OCI-LY3 (cell line): Measurements from ENCODE around the gene ARPC1B.
"Not testable (repeated sequence)": the region's sequence is repeated elsewhere in the genome, so short reads cannot be mapped to it uniquely, and the experiment has no call there.

Experiments
- EZH2phosphoT487 ChIP-seq: fragments of 200-600 bp; shearing (Covaris generic); IDR thresholded peaks from 2 replicates; pipeline ENCODE4 v1.6.1; 2018; ENCODE audit warnings: antibody characterized with exemption, mixed run types, low read depth
- TF ChIP-seq, protein P1 (sequence below): fragments of 200-600, 300-600 bp; sonication (generic); IDR thresholded peaks from 2 replicates; pipeline ENCODE4 v1.5.1; 2014; ENCODE audit warnings: antibody characterized with exemption, low read length, low read depth

- TF ChIP-seq, protein P1, sequence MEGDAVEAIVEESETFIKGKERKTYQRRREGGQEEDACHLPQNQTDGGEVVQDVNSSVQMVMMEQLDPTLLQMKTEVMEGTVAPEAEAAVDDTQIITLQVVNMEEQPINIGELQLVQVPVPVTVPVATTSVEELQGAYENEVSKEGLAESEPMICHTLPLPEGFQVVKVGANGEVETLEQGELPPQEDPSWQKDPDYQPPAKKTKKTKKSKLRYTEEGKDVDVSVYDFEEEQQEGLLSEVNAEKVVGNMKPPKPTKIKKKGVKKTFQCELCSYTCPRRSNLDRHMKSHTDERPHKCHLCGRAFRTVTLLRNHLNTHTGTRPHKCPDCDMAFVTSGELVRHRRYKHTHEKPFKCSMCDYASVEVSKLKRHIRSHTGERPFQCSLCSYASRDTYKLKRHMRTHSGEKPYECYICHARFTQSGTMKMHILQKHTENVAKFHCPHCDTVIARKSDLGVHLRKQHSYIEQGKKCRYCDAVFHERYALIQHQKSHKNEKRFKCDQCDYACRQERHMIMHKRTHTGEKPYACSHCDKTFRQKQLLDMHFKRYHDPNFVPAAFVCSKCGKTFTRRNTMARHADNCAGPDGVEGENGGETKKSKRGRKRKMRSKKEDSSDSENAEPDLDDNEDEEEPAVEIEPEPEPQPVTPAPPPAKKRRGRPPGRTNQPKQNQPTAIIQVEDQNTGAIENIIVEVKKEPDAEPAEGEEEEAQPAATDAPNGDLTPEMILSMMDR: not testable (repeated sequence)
- TF ChIP-seq EZH2phosphoT487: not testable (repeated sequence)
Measured at GRCh38 chr7:99431756-99432540, 57.4 kb downstream of the ARPC1B start.
